Cardiac muscle cell (in vitro differentiated cells and primary cell): Measurements from ENCODE around the gene MAPK6. TPM values are rescaled to one million over a fixed set of nuclear protein-coding genes. Genes with fewer than 3 reads are reported as not detected.
"Not testable (repeated sequence)": the region's sequence is repeated elsewhere in the genome, so short reads cannot be mapped to it uniquely, and the experiment has no call there.

Source experiments
- DNase-seq, 2 donors: peaks; one replicate each; pipeline versions ENCODE4 v3.0.0 to v3.0.0-alpha.2; 2010 to 2017; ENCODE audit warnings: low read depth in 1 of 2, low spot score in 1 of 2
- H3K27ac ChIP-seq: fragments of 200-600 bp; sonication (generic); 2 replicates; pipeline ENCODE4 v1.5.1; 2016
- H3K27me3 ChIP-seq: fragments of 200-600 bp; sonication (generic); 2 replicates; pipeline ENCODE4 v1.6.0; 2016; ENCODE audit warnings: control low read depth
- H3K36me3 ChIP-seq: fragments of 200-600 bp; sonication (generic); 2 replicates; pipeline ENCODE4 v1.5.1; 2016; ENCODE audit warnings: control low read depth
- H3K4me1 ChIP-seq: fragments of 200-600 bp; sonication (generic); 2 replicates; pipeline ENCODE4 v1.8.1; 2017; ENCODE audit warnings: low read depth, mild to moderate bottlenecking, mixed run types
- H3K4me3 ChIP-seq: fragments of 200-600 bp; sonication (generic); 2 replicates; pipeline ENCODE4 v1.5.1; 2016; ENCODE audit warnings: mild to moderate bottlenecking
- H3K9me3 ChIP-seq: fragments of 200-600 bp; sonication (generic); 2 replicates; pipeline ENCODE4 v1.5.1; 2017; ENCODE audit warnings: low read depth, mild to moderate bottlenecking, control low read depth
- CTCF ChIP-seq: IDR thresholded peaks from 2 replicates; pipeline ENCODE4 v1.5.1; 2012; ENCODE audit warnings: low read depth, mild to moderate bottlenecking, low read length
- polyA plus RNA-seq: library from polyadenylated mRNA; unstranded; fragments of >200 nt; fragmentation: Nextera tagmentation; extraction: Ambion mirVana; gene quantifications from 2 replicates; pipeline ENCODE4 v1.2.1, GENCODE V29; 2016
- total RNA-seq: library from RNA; depleted of rRNA; stranded (reverse); fragments of >200 nt; gene quantifications from 2 replicates; pipeline ENCODE4 v1.2.3, GENCODE V29; 2016

Gene MAPK6
- total and polyA plus RNA-seq, 2 experiments from 2014 or later, result 14.1 to 24.7 TPM

- DNase-seq, result peak; percentile 40 to 68
- Histone ChIP-seq H3K4me3 (no peak overlapping the region), H3K36me3 (no peaks in the 10 kb centered on the region), H3K27me3 (no peaks in the 10 kb centered on the region), H3K27ac (peak overlapping the region; percentile 85), H3K4me1 (peaks cover 34% of the 10 kb centered on the region), H3K9me3 (no peaks in the 10 kb centered on the region)
- TF ChIP-seq CTCF, result no peak
Measured at GRCh38 chr15:52039925-52040781, 21.1 kb downstream of the MAPK6 start.

DNA sequence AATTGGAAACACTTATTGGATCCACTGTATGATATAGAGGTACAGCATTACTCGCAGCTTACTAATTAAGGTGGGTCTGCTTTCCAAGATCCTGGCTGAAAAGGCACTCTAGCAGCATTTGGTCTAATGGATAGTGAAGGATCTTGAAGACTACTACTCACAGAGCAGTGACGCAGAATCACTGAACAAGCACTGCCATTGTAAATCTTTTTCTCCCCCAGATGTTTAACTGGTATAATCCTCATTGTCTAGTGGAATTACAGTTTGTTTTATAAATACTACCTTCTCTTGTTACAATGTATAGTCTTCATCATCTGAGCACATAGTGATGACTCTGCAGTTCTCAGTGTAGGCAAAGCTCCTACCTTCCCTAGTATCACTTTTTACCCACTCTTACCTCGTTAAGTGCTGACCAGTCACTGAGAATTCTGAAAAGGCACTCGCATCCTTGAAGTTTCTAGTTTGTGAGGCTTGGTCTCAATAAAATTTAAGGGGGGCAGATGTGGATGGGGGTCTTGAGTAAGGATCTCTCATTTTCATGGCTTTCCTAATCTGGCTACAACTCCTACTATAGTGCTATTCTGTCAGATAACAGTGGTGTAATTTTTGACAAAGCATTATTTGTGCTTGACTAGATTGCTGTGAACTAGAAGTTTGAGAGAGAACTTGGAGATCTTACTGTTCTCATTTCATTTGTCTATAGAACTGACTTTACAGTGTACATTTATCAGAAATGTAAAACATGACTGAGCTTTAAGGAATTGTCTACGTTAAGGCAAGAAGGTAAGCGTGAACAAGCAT, 23.2 kb downstream of the MAPK6 start:
- H3K4me1 ChIP-seq, result peaks cover 32% of the 10 kb centered on the region
- no peak for TF ChIP-seq CTCF
- no peak overlapping the region for H3K27ac ChIP-seq
- no peak for DNase-seq
- H3K4me3 ChIP-seq, result no peak overlapping the region
- H3K27me3 ChIP-seq, result no peaks in the 10 kb centered on the region
- H3K36me3 ChIP-seq, result no peaks in the 10 kb centered on the region
- H3K9me3 ChIP-seq, result no peaks in the 10 kb centered on the region

DNA sequence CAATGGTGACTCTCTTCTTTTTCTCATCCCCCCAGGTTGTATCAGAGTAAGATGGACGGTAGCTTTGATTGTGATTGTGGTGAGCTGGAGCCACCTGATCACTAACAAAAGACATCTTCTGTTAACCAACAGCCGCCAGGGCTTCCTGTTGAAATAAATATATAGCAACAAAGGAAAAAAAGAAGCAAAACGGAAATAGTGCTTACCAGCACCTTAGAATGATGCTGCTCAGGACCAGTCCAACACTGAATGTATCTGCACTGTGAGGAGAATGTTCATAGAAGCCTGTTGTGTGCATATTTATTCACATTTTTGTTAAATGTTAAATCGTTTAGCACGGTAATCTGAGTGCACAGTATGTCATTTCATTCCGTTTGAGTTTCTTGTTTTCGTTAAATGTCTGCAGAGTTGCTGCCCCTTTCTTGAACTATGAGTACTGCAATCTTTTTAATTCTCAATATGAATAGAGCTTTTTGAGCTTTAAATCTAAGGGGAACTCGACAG, 26.8 kb downstream of the MAPK6 start:
- H3K27me3 ChIP-seq, H3K4me1 ChIP-seq, H3K27ac ChIP-seq, H3K36me3 ChIP-seq, H3K4me3 ChIP-seq, H3K9me3 ChIP-seq, DNase-seq: not testable (repeated sequence)
- peak; percentile 5 for TF ChIP-seq CTCF

GRCh38 chr15:52046552-52046951, 27.5 kb downstream of the MAPK6 start:
- H3K36me3 ChIP-seq, H3K27ac ChIP-seq, H3K27me3 ChIP-seq, H3K4me3 ChIP-seq, H3K4me1 ChIP-seq, H3K9me3 ChIP-seq: not testable (repeated sequence)
- peak in 1 of 2 donors; percentile 30 for DNase-seq

GRCh38 chr15:52050416-52050815, 31.4 kb downstream of the MAPK6 start:
- TF ChIP-seq CTCF, result no peak
- Histone ChIP-seq H3K9me3 (no peaks in the 10 kb centered on the region), H3K4me3 (no peak overlapping the region), H3K27ac (no peak overlapping the region), H3K4me1 (no peaks in the 10 kb centered on the region), H3K27me3 (no peaks in the 10 kb centered on the region), H3K36me3 (peaks cover 4% of the 10 kb centered on the region)
- peak in 1 of 2 donors; percentile 58 for DNase-seq
